HCT116 (cell line): ENCODE measurements around the gene SPTBN1.

Source experiments
- CTCF ChIP-seq, 3 experiments: fragments of 200-600 bp in 1 of 3; sonication (generic) in 1 of 3; IDR thresholded peaks in 2 of 3; conservative IDR thresholded peaks in 1 of 3; 2 replicates each; pipeline ENCODE4 v1.5.1; 2012 to 2017; ENCODE audit warnings: low read depth in 2 of 3, low read length in 2 of 3, antibody characterized with exemption in 1 of 3, borderline replicate concordance in 1 of 3, control low read depth in 1 of 3, mild to moderate bottlenecking in 1 of 3, mixed read lengths in 1 of 3, mixed run types in 1 of 3, moderate library complexity in 1 of 3; ENCODE audit not compliant: insufficient read depth in 1 of 3
- RAD21 ChIP-seq: IDR thresholded peaks from 2 replicates; pipeline ENCODE4 v1.6.1; 2012; ENCODE audit warnings: low read depth, mild to moderate bottlenecking

GRCh38 chr2:54549917-54550518, 93.9 kb downstream of the SPTBN1 start:
- TF ChIP-seq CTCF (IDR thresholded peaks at IDR 0.05 in 2 of 3, conservative IDR thresholded peaks at IDR 0.05 in 1 of 3; ENCODE audit: borderline replicate concordance in 1 of 3, insufficient read depth in 1 of 3, low read depth in 2 of 3, low read length in 2 of 3) (no peak), RAD21 (no peak)
